VCaP (cell line): Measurements from ENCODE around the gene CRLF3.
"Not testable (repeated sequence)": the region's sequence is repeated elsewhere in the genome, so short reads cannot be mapped to it uniquely, and the experiment has no call there.

Experiments used
- H3K27ac ChIP-seq: fragments of 450-650 bp; 2 replicates; pipeline ENCODE4 v1.5.1; 2017
- CTCF ChIP-seq: fragments of 450-650 bp; conservative IDR thresholded peaks from 2 replicates; pipeline ENCODE4 v1.5.1; 2017; ENCODE audit warnings: mild to moderate bottlenecking, moderate library complexity

Gene CRLF3

GRCh38 chr17:30793282-30793977, 31.1 kb downstream of the CRLF3 start:
- H3K27ac ChIP-seq, result no peak overlapping the region
- no peak for TF ChIP-seq CTCF

GRCh38 chr17:30790279-30790678, 34.2 kb downstream of the CRLF3 start:
- peak overlapping the region; percentile 20; the same call in 1 of the 2 replicates for H3K27ac ChIP-seq

GRCh38 chr17:30788918-30789317, 35.6 kb downstream of the CRLF3 start:
- H3K27ac ChIP-seq, result no peak overlapping the region; the same call in 1 of the 2 replicates
- TF ChIP-seq CTCF, result no peak

More at GRCh38 chr17:30790279-30790678, 34.2 kb downstream of the CRLF3 start:
- TF ChIP-seq CTCF, result no peak

- no peak overlapping the region for H3K27ac ChIP-seq
- TF ChIP-seq CTCF, result no peak
Observed at GRCh38 chr17:30782206-30782605, 42.3 kb downstream of the CRLF3 start.

GRCh38 chr17:30780343-30780742, 44.1 kb downstream of the CRLF3 start:
- no peak for TF ChIP-seq CTCF
- H3K27ac ChIP-seq, result no peak overlapping the region

GRCh38 chr17:30768771-30769170, 55.7 kb downstream of the CRLF3 start:
- not testable (repeated sequence) for H3K27ac ChIP-seq

GRCh38 chr17:30767641-30768404, 56.7 kb downstream of the CRLF3 start:
- peak overlapping the region; percentile 11; the same call in 1 of the 2 replicates for H3K27ac ChIP-seq

GRCh38 chr17:30761060-30761459, 63.4 kb downstream of the CRLF3 start:
- no peak for TF ChIP-seq CTCF
- H3K27ac ChIP-seq, result no peak overlapping the region

GRCh38 chr17:30753291-30753690, 71.2 kb downstream of the CRLF3 start:
- not testable (repeated sequence) for H3K27ac ChIP-seq

GRCh38 chr17:30750982-30751381, 73.5 kb downstream of the CRLF3 start:
- H3K27ac ChIP-seq, result not testable (repeated sequence)

- not testable (repeated sequence) for H3K27ac ChIP-seq
Observed at GRCh38 chr17:30747621-30748020, 76.9 kb downstream of the CRLF3 start.

- H3K27ac ChIP-seq, result peak overlapping the region; percentile 16; the same call in 1 of the 2 replicates
Observed at GRCh38 chr17:30742669-30743068, 81.8 kb downstream of the CRLF3 start.

- H3K27ac ChIP-seq, result not testable (repeated sequence)
Observed at GRCh38 chr17:30736371-30736770, 88.1 kb downstream of the CRLF3 start.
